GM06990 (cell line): Measurements from ENCODE around the gene ST6GALNAC6.

ENCODE experiments used
- DNase-seq: peaks from one replicate; pipeline ENCODE4 v3.0.0-alpha.2; 2011; ENCODE audit not compliant: insufficient read length; ENCODE audit errors: extremely low read depth
- H3K27me3 ChIP-seq: replicated peaks from 2 replicates; pipeline ENCODE4 v1.6.0; 2011; ENCODE audit warnings: low read length; ENCODE audit not compliant: control insufficient read depth, insufficient read depth
- H3K36me3 ChIP-seq: 2 replicates; pipeline ENCODE4 v1.5.1; 2011; ENCODE audit warnings: low read length; ENCODE audit not compliant: control insufficient read depth, insufficient read depth
- H3K4me3 ChIP-seq: replicated peaks from 2 replicates; pipeline ENCODE4 v1.5.1; 2011; ENCODE audit warnings: low read depth, mild to moderate bottlenecking, control low read depth, low read length
- TF ChIP-seq, protein P1 (sequence below): IDR thresholded peaks from 2 replicates; pipeline ENCODE4 v1.5.1; 2011; ENCODE audit warnings: low read length, control low read depth, mild to moderate bottlenecking, inconsistent platforms; ENCODE audit not compliant: insufficient read depth, poor library complexity, severe bottlenecking

The ST6GALNAC6 gene

DNA sequence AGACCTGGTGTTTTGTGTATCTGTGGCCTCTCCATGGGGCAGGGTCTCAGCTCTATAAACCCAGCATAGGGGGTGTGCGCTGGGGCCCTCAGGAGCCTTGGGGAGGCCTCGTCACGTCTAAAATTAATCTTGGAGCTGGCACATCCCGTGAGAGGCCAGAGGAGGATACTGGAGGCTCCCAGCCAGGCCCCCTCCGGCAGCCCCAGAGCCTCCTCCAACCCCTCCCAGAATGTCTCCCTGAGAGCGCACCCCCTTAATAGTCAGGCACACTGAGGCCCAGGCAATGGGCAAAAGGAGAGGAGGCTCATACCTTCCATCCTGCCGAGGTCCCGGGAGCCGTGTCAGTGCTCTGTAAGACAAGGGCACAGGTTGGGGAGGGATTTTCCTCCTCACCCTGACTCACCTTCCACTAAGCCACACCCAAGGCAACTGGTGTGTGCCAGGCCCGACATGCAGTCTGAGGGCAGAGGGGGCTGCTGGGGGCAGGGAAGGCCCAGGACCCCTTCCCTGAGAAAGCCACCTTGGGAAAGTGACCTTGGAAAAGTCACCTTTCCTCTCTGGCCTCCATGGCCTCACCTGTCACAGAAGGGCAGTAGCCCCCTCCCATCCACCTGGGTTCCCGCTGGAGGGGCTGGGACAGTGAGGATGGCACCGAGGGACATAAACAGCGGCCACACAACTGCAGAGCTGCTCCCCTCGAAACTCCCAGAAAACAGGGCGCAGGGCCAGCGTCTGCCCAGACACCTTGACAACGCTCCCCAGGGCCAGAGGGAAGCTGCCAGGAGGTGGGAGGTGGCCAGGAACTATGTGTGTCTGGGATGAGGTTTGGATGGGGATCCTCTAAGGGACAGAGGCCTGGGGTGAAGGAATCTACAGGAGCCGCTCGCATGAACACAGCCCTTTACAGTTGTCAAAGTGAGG is 24.8 kb downstream of the ST6GALNAC6 start:
- TF ChIP-seq, protein P1, sequence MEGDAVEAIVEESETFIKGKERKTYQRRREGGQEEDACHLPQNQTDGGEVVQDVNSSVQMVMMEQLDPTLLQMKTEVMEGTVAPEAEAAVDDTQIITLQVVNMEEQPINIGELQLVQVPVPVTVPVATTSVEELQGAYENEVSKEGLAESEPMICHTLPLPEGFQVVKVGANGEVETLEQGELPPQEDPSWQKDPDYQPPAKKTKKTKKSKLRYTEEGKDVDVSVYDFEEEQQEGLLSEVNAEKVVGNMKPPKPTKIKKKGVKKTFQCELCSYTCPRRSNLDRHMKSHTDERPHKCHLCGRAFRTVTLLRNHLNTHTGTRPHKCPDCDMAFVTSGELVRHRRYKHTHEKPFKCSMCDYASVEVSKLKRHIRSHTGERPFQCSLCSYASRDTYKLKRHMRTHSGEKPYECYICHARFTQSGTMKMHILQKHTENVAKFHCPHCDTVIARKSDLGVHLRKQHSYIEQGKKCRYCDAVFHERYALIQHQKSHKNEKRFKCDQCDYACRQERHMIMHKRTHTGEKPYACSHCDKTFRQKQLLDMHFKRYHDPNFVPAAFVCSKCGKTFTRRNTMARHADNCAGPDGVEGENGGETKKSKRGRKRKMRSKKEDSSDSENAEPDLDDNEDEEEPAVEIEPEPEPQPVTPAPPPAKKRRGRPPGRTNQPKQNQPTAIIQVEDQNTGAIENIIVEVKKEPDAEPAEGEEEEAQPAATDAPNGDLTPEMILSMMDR, result no peak
- no peak overlapping the region for H3K4me3 ChIP-seq
- no peaks in the 10 kb centered on the region for H3K27me3 ChIP-seq
- no peak for DNase-seq
- H3K36me3 ChIP-seq, result no peaks in the 10 kb centered on the region

GRCh38 chr9:127873886-127874285 is 25.5 kb downstream of the ST6GALNAC6 start:
- H3K36me3 ChIP-seq, result no peaks in the 10 kb centered on the region
- H3K4me3 ChIP-seq, result no peak overlapping the region
- TF ChIP-seq, protein P1, result no peak
- no peaks in the 10 kb centered on the region for H3K27me3 ChIP-seq
- DNase-seq, result no peak

DNA sequence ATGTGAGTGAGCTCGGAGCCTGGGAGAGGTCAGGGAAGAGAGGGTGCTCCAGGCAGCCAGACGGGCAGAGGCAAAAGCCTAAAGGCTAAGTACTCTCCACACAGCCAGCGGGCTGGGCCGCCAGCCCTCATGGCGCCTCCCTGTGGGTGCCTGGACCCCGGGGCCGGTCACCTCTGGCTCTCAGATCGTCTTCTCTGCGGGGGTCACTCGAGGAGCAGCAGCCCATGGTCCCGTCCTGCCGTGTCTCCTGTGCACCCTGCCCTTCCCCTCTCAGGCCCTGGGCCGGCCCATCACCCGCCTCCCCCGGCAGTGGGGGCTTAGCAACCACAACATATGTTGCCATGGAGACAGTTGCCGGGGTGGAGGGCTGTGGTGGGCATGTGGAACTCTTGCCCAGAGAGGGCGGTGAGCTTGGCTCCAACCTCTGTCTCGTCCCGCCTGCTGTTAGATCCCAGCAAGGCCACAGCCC is 26.1 kb downstream of the ST6GALNAC6 start:
- Histone ChIP-seq H3K36me3 (no peaks in the 10 kb centered on the region), H3K4me3 (no peak overlapping the region), H3K27me3 (no peaks in the 10 kb centered on the region)
- TF ChIP-seq, protein P1, result no peak
- no peak for DNase-seq

- DNase-seq, result no peak
- TF ChIP-seq, protein P1, result no peak
These were observed 26.8 kb downstream of the ST6GALNAC6 start for GRCh38 chr9:127872369-127873222.

DNA sequence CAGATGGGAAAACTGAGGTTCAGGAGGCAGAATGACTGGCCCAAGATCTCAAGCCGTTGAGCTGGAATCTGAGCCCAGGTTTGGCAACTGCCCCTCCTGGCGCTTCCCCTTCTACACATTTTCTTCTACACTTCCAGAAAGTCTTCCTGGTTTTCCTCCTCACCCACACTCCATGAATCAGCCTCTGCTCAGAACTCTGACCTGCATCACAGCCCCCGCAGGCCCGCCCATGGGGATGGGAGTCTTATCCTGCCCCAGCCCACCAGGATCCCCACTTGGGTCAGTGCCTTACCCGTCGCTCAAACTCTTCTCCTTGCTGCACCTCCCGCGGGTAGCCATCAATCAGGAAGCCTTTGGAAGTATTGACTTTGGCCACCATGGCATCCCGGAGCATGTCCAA is 27.9 kb downstream of the ST6GALNAC6 start:
- TF ChIP-seq, protein P1, result no peak
- H3K36me3 ChIP-seq, result no peaks in the 10 kb centered on the region
- no peak overlapping the region for H3K4me3 ChIP-seq
- no peaks in the 10 kb centered on the region for H3K27me3 ChIP-seq
- no peak for DNase-seq

More at GRCh38 chr9:127872369-127873222, 26.8 kb downstream of the ST6GALNAC6 start:
- Histone ChIP-seq H3K4me3 (no peak overlapping the region), H3K36me3 (no peaks in the 10 kb centered on the region), H3K27me3 (no peaks in the 10 kb centered on the region)
